Lower leg skin (tissue), 4 donors: ENCODE data around the gene E4F1. TPM values are rescaled to one million over a fixed set of nuclear protein-coding genes. Genes with fewer than 3 reads are reported as not detected.
A peak's percentile ranks its signal among the peaks of the same experiment; 100 is the strongest.
"Not testable (repeated sequence)": the region's sequence is repeated elsewhere in the genome, so short reads cannot be mapped to it uniquely, and the experiment has no call there.

Source experiments
- DNase-seq, 2 donors: peaks; one replicate each; pipeline ENCODE4 v3.0.0-alpha.2; 2019; ENCODE audit warnings: low spot score in 2 of 2
- H3K4me3 ChIP-seq: fragments of 200-600 bp; sonication (generic); 2 replicates; pipeline ENCODE4 v1.5.1; 2017; ENCODE audit warnings: mild to moderate bottlenecking, low read depth; ENCODE audit not compliant: poor library complexity, severe bottlenecking
- CTCF ChIP-seq, 3 donors: fragments of 450-650 bp; IDR thresholded peaks; one replicate each; pipeline ENCODE4 v1.5.1; 2016; ENCODE audit warnings: antibody characterized with exemption in 3 of 3, mild to moderate bottlenecking in 3 of 3, moderate library complexity in 2 of 3
- POLR2A ChIP-seq, 2 donors: fragments of 450-650 bp; IDR thresholded peaks; one replicate each; pipeline ENCODE4 v1.6.1; 2016 to 2017; ENCODE audit warnings: antibody characterized with exemption in 2 of 2, mild to moderate bottlenecking in 1 of 2, moderate library complexity in 1 of 2
- WGBS, 2 donors: methylation state at CpG; one replicate each; pipeline ENCODE4 v1.1.5; 2018; 5-methylcytosine and 5-hydroxymethylcytosine counted together
- intact Hi-C: fragments of 100-400 bp; cut with DNase I; formaldehyde crosslinking; loops from one replicate; pipeline ENCODE4 v1.15.0; 2023; ENCODE audit warnings: low total_unique reads
- total RNA-seq, 4 donors: library from RNA; depleted of rRNA; stranded (reverse); fragments of >200 nt; gene quantifications; one replicate each; pipeline ENCODE4 v1.1.0, GENCODE V29; 2016

E4F1 gene
- total RNA-seq, 4 donors from 2014 or later, result 50.3 to 85.8 (median 57.4) TPM

GRCh38 chr16:2257726-2258125, 34.3 kb downstream of the E4F1 start:
- intact Hi-C loops, result no loop called here
- H3K4me3 ChIP-seq, result no peak overlapping the region
- TF ChIP-seq CTCF (IDR thresholded peaks at IDR 0.05) (no peak), POLR2A (IDR thresholded peaks at IDR 0.05) (no peak)
- no peak for DNase-seq
- 84 to 90% methylated on average over 6 of the region's 6 CpGs for WGBS, 2 donors

- WGBS, 2 donors, result 92 to 98% methylated on average over 7 of the region's 7 CpGs
- intact Hi-C loops, DNase-seq: not testable (repeated sequence)
Observed at GRCh38 chr16:2258530-2258929, 35.1 kb downstream of the E4F1 start.

GRCh38 chr16:2260250-2260649, 36.9 kb downstream of the E4F1 start:
- intact Hi-C loops, result no loop called here
- TF ChIP-seq POLR2A (IDR thresholded peaks at IDR 0.05) (no peak), CTCF (IDR thresholded peaks at IDR 0.05) (no peak)
- H3K4me3 ChIP-seq, result no peak overlapping the region
- DNase-seq, result no peak
- WGBS, 2 donors, result 94 to 97% methylated on average over 8 of the region's 8 CpGs

More at GRCh38 chr16:2258530-2258929, 35.1 kb downstream of the E4F1 start:
- not testable (repeated sequence) for H3K4me3 ChIP-seq

GRCh38 chr16:2263026-2263425, 39.6 kb downstream of the E4F1 start:
- intact Hi-C loops, H3K4me3 ChIP-seq, DNase-seq: not testable (repeated sequence)
- 84 to 86% methylated on average over 14 of the region's 14 CpGs for WGBS, 2 donors

GRCh38 chr16:2266887-2267286, 43.5 kb downstream of the E4F1 start:
- DNase-seq, intact Hi-C loops: not testable (repeated sequence)
- WGBS, 2 donors, result 2 to 7% methylated on average over 7 to 12 of the region's 12 CpGs
- peak overlapping the region; percentile 69 for H3K4me3 ChIP-seq

GRCh38 chr16:2267505-2267912, 44.1 kb downstream of the E4F1 start:
- H3K4me3 ChIP-seq, result peak overlapping the region; percentile 69
- intact Hi-C loops, DNase-seq: not testable (repeated sequence)
- 0 to 1% methylated on average over 10 to 26 of the region's 54 CpGs for WGBS, 2 donors

- H3K4me3 ChIP-seq, result peak within 1 kb of the TSS; percentile 69
- WGBS, 2 donors, result 0% methylated on average over 29 to 61 of the region's 88 CpGs
- intact Hi-C loops, result no loop called here
Observed at GRCh38 chr16:2267913-2268666, 44.7 kb downstream of the E4F1 start, which contains the start of gene RNPS1. TSS of gene RNPS1 (minus strand) at chr16:2268126. CDS start at chr16:2264643, 3,483 bp downstream.

More at GRCh38 chr16:2267913-2268666, 44.7 kb downstream of the E4F1 start, which contains the start of gene RNPS1:
- DNase-seq, result peak; percentile 94 to 99
- peak in 1 of 3 donors; percentile 41 for TF ChIP-seq CTCF (IDR thresholded peaks at IDR 0.05)
- TF ChIP-seq POLR2A (IDR thresholded peaks at IDR 0.05), result peak in 1 of 2 donors; percentile 98
